Liver (tissue), 9 donors: ENCODE data around the gene ADORA3. TPM values are rescaled to one million over a fixed set of nuclear protein-coding genes. Genes with fewer than 3 reads are reported as not detected.

ENCODE experiments used
- DNase-seq: peaks from one replicate; pipeline ENCODE4 v3.0.0-alpha.2; 2017; ENCODE audit warnings: low spot score
- H3K27ac ChIP-seq, 2 donors: one replicate each; pipeline ENCODE4 v1.7.0; 2013; ENCODE audit warnings: inconsistent platforms in 2 of 2, low read length in 2 of 2, control low read depth in 1 of 2, low read depth in 1 of 2, mild to moderate bottlenecking in 1 of 2
- H3K27me3 ChIP-seq, 4 donors: one replicate each; pipeline versions ENCODE4 v1.6.1 to v1.7.0; 2013; ENCODE audit warnings: low read length in 3 of 4, inconsistent platforms in 1 of 4, mild to moderate bottlenecking in 1 of 4, moderate library complexity in 1 of 4; ENCODE audit not compliant: control insufficient read depth in 4 of 4, insufficient read depth in 4 of 4
- H3K36me3 ChIP-seq, 4 donors: one replicate each; pipeline versions ENCODE4 v1.6.1 to v1.7.0; 2013; ENCODE audit warnings: low read length in 3 of 4, mild to moderate bottlenecking in 3 of 4, low read depth in 1 of 4, moderate library complexity in 1 of 4; ENCODE audit not compliant: control insufficient read depth in 4 of 4, insufficient read depth in 3 of 4
- H3K4me1 ChIP-seq, 4 donors: one replicate each; pipeline versions ENCODE4 v1.6.1 to v1.7.0; 2013; ENCODE audit warnings: low read length in 3 of 4, mild to moderate bottlenecking in 3 of 4, moderate library complexity in 1 of 4; ENCODE audit not compliant: control insufficient read depth in 4 of 4, insufficient read depth in 4 of 4
- H3K4me3 ChIP-seq, 3 donors: one replicate each; pipeline versions ENCODE4 v1.6.1 to v1.7.0; 2013; ENCODE audit warnings: low read length in 3 of 3, control low read depth in 1 of 3, low read depth in 1 of 3, mild to moderate bottlenecking in 1 of 3
- H3K9ac ChIP-seq, 2 donors: one replicate each; pipeline ENCODE4 v1.7.0; 2013; ENCODE audit warnings: low read length in 2 of 2, mild to moderate bottlenecking in 2 of 2, moderate library complexity in 2 of 2, control low read depth in 1 of 2, low read depth in 1 of 2
- H3K9me3 ChIP-seq, 4 donors: one replicate each; pipeline versions ENCODE4 v1.6.1 to v1.7.0; 2013; ENCODE audit warnings: low read length in 3 of 4; ENCODE audit not compliant: control insufficient read depth in 4 of 4
- EGR1 ChIP-seq, 2 donors: IDR thresholded peaks; 2 replicates each; pipeline ENCODE4 v1.6.1; 2016 to 2018; ENCODE audit warnings: antibody characterized with exemption in 2 of 2, low read depth in 2 of 2
- FOXA1 ChIP-seq: IDR thresholded peaks from 2 replicates; pipeline ENCODE4 v1.6.1; 2016; ENCODE audit warnings: antibody characterized with exemption
- FOXA2 ChIP-seq: IDR thresholded peaks from 2 replicates; pipeline ENCODE4 v1.6.1; 2016; ENCODE audit warnings: antibody characterized with exemption
- GABPA ChIP-seq, 2 donors: IDR thresholded peaks in 1 of 2; conservative IDR thresholded peaks in 1 of 2; 2 replicates each; pipeline ENCODE4 v1.6.1; 2016; ENCODE audit warnings: antibody characterized with exemption in 2 of 2, mild to moderate bottlenecking in 1 of 2, moderate library complexity in 1 of 2
- HNF4A ChIP-seq, 2 donors: conservative IDR thresholded peaks; 2 replicates each; pipeline ENCODE4 v1.6.1; 2016; ENCODE audit warnings: antibody characterized with exemption in 2 of 2, mild to moderate bottlenecking in 2 of 2
- HNF4G ChIP-seq: IDR thresholded peaks from 2 replicates; pipeline ENCODE4 v1.6.1; 2016; ENCODE audit warnings: antibody characterized with exemption
- JUND ChIP-seq, 2 donors: IDR thresholded peaks; 2 replicates each; pipeline ENCODE4 v1.6.1; 2016; ENCODE audit warnings: antibody characterized with exemption in 2 of 2
- NR2F2 ChIP-seq: IDR thresholded peaks from 2 replicates; pipeline ENCODE4 v1.6.1; 2016; ENCODE audit warnings: antibody characterized with exemption
- RAD21 ChIP-seq, 2 donors: IDR thresholded peaks; 2 replicates each; pipeline ENCODE4 v1.6.1; 2016; ENCODE audit warnings: antibody characterized with exemption in 2 of 2, mild to moderate bottlenecking in 2 of 2
- RXRA ChIP-seq, 2 donors: IDR thresholded peaks; 2 replicates each; pipeline ENCODE4 v1.6.1; 2017 to 2018; ENCODE audit warnings: antibody characterized with exemption in 2 of 2, mild to moderate bottlenecking in 1 of 2
- SP1 ChIP-seq: IDR thresholded peaks from 2 replicates; pipeline ENCODE4 v1.6.1; 2018; ENCODE audit warnings: antibody characterized with exemption, mild to moderate bottlenecking
- TAF1 ChIP-seq: conservative IDR thresholded peaks from 2 replicates; pipeline ENCODE4 v1.6.1; 2016; ENCODE audit warnings: antibody characterized with exemption, mild to moderate bottlenecking
- YY1 ChIP-seq: IDR thresholded peaks from 2 replicates; pipeline ENCODE4 v1.6.1; 2016; ENCODE audit warnings: antibody characterized with exemption, mild to moderate bottlenecking
- WGBS: extraction: QIAGEN DNeasy Blood & Tissue Kit; methylation state at CpG from one replicate; pipeline ENCODE4 v1.1.7; 2013; 5-methylcytosine and 5-hydroxymethylcytosine counted together
- polyA plus RNA-seq, 2 donors: library from polyadenylated mRNA; stranded (reverse) in 1 of 2; unstranded in 1 of 2; fragments of 200-250 nt in 1 of 2; fragments of >200 nt in 1 of 2; fragmentation: Nextera tagmentation in 1 of 2; extraction: Ambion mirVana in 1 of 2; gene quantifications; one replicate each; pipeline versions ENCODE4 v1.2.1 to v1.2.3, GENCODE V29; 2013 to 2015
- total RNA-seq, 2 donors: library from RNA; depleted of rRNA; stranded (reverse); fragments of >200 nt; gene quantifications; one replicate each; pipeline ENCODE4 v1.2.3, GENCODE V29; 2014
- TF ChIP-seq, protein P1 (sequence below): fragments of 150-350 bp; IDR thresholded peaks from 2 replicates; pipeline ENCODE4 v1.5.1; 2017; ENCODE audit warnings: improper control_type of control experiment, low read depth, low read length; ENCODE audit not compliant: missing input control
- TF ChIP-seq, protein P2 (sequence below): IDR thresholded peaks from 2 replicates; pipeline ENCODE4 v1.6.1; 2016; ENCODE audit warnings: antibody characterized with exemption, mild to moderate bottlenecking
- TF ChIP-seq, protein P3 (sequence below): IDR thresholded peaks from 2 replicates; pipeline ENCODE4 v1.6.1; 2016; ENCODE audit warnings: antibody characterized with exemption
- TF ChIP-seq, protein P4 (sequence below): IDR thresholded peaks from 2 replicates; pipeline ENCODE4 v1.6.1; 2016; ENCODE audit warnings: antibody characterized with exemption
- TF ChIP-seq, protein P5 (sequence below): IDR thresholded peaks from 2 replicates; pipeline ENCODE4 v1.6.1; 2016; ENCODE audit warnings: antibody characterized with exemption
- donor health status: healthy.
- donor health status: healthy.
- donor health status: healthy.
- donor health status: healthy.
- donor health status: healthy.

Gene ADORA3
- total and polyA plus RNA-seq, 4 donors: 0.97 to 5.6 (median 3.2) TPM

DNA sequence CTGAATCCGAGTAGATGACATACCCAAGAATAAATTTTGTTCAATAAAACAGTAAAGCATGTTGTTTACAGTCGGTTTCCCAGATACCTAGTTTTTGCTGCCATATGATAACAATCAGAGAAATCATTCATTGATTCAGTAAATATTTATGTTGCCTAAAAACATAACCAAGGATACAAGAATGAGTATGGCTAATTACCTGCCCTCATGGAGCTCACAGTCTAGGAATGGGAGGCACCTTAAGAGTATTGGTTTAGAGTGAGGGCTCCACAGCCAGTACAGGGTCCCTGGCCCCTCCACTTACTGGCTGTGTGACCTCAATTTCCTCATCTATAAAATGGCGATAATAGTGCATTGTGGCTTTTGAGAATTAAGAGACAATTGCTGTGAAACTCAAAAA, 53.2 kb downstream of the ADORA3 start:
- H3K27ac ChIP-seq: no peak overlapping the region
- 51% methylated on average over 3 of the region's 3 CpGs for WGBS
- no peak for DNase-seq

More for the DNA sequence above, 53.2 kb downstream of the ADORA3 start:
- peak overlapping the region; percentile 97 for H3K9ac ChIP-seq
- H3K36me3 ChIP-seq: peaks cover 1 to 17% (median 10%) of the 10 kb centered on the region in 4 donors
- H3K4me1 ChIP-seq: peaks cover 2 to 31% (median 23%) of the 10 kb centered on the region in 4 donors
- peak overlapping the region; percentile 78 to 99 (median 98) for H3K4me3 ChIP-seq
- no peaks in the 10 kb centered on the region for H3K27me3 ChIP-seq
- TF ChIP-seq, protein P1, sequence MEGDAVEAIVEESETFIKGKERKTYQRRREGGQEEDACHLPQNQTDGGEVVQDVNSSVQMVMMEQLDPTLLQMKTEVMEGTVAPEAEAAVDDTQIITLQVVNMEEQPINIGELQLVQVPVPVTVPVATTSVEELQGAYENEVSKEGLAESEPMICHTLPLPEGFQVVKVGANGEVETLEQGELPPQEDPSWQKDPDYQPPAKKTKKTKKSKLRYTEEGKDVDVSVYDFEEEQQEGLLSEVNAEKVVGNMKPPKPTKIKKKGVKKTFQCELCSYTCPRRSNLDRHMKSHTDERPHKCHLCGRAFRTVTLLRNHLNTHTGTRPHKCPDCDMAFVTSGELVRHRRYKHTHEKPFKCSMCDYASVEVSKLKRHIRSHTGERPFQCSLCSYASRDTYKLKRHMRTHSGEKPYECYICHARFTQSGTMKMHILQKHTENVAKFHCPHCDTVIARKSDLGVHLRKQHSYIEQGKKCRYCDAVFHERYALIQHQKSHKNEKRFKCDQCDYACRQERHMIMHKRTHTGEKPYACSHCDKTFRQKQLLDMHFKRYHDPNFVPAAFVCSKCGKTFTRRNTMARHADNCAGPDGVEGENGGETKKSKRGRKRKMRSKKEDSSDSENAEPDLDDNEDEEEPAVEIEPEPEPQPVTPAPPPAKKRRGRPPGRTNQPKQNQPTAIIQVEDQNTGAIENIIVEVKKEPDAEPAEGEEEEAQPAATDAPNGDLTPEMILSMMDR: no peak
- TF ChIP-seq FOXA1 (no peak), HNF4A (conservative IDR thresholded peaks at IDR 0.05) (no peak), HNF4G (no peak), RAD21 (IDR thresholded peaks at IDR 0.05) (no peak), EGR1 (IDR thresholded peaks at IDR 0.05; ENCODE audit: low read depth in 2 of 2) (no peak), NR2F2 (no peak), FOXA2 (no peak), TAF1 (no peak), SP1 (no peak), RXRA (IDR thresholded peaks at IDR 0.05) (no peak), YY1 (no peak), JUND (IDR thresholded peaks at IDR 0.05) (no peak), GABPA (IDR thresholded peaks at IDR 0.05 in 1 of 2, conservative IDR thresholded peaks at IDR 0.05 in 1 of 2) (no peak)
- TF ChIP-seq, protein P2, sequence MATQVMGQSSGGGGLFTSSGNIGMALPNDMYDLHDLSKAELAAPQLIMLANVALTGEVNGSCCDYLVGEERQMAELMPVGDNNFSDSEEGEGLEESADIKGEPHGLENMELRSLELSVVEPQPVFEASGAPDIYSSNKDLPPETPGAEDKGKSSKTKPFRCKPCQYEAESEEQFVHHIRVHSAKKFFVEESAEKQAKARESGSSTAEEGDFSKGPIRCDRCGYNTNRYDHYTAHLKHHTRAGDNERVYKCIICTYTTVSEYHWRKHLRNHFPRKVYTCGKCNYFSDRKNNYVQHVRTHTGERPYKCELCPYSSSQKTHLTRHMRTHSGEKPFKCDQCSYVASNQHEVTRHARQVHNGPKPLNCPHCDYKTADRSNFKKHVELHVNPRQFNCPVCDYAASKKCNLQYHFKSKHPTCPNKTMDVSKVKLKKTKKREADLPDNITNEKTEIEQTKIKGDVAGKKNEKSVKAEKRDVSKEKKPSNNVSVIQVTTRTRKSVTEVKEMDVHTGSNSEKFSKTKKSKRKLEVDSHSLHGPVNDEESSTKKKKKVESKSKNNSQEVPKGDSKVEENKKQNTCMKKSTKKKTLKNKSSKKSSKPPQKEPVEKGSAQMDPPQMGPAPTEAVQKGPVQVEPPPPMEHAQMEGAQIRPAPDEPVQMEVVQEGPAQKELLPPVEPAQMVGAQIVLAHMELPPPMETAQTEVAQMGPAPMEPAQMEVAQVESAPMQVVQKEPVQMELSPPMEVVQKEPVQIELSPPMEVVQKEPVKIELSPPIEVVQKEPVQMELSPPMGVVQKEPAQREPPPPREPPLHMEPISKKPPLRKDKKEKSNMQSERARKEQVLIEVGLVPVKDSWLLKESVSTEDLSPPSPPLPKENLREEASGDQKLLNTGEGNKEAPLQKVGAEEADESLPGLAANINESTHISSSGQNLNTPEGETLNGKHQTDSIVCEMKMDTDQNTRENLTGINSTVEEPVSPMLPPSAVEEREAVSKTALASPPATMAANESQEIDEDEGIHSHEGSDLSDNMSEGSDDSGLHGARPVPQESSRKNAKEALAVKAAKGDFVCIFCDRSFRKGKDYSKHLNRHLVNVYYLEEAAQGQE: no peak
- TF ChIP-seq, protein P3, sequence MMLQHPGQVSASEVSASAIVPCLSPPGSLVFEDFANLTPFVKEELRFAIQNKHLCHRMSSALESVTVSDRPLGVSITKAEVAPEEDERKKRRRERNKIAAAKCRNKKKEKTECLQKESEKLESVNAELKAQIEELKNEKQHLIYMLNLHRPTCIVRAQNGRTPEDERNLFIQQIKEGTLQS: no peak
- TF ChIP-seq, protein P4, sequence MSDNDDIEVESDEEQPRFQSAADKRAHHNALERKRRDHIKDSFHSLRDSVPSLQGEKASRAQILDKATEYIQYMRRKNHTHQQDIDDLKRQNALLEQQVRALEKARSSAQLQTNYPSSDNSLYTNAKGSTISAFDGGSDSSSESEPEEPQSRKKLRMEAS: no peak
- TF ChIP-seq, protein P5, sequence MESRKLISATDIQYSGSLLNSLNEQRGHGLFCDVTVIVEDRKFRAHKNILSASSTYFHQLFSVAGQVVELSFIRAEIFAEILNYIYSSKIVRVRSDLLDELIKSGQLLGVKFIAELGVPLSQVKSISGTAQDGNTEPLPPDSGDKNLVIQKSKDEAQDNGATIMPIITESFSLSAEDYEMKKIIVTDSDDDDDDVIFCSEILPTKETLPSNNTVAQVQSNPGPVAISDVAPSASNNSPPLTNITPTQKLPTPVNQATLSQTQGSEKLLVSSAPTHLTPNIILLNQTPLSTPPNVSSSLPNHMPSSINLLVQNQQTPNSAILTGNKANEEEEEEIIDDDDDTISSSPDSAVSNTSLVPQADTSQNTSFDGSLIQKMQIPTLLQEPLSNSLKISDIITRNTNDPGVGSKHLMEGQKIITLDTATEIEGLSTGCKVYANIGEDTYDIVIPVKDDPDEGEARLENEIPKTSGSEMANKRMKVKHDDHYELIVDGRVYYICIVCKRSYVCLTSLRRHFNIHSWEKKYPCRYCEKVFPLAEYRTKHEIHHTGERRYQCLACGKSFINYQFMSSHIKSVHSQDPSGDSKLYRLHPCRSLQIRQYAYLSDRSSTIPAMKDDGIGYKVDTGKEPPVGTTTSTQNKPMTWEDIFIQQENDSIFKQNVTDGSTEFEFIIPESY: no peak
- no peaks in the 10 kb centered on the region for H3K9me3 ChIP-seq
